Gastrocnemius medialis (tissue), 4 donors: Measurements from ENCODE around the gene ROBO3.

Experiments
- POLR2A ChIP-seq, 2 donors: fragments of 450-650 bp; IDR thresholded peaks; one replicate each; pipeline ENCODE4 v1.6.1; 2017; ENCODE audit warnings: antibody characterized with exemption in 2 of 2, mild to moderate bottlenecking in 2 of 2, moderate library complexity in 2 of 2
- TF ChIP-seq, protein P1 (sequence below), 5 experiments: fragments of 450-650 bp in 3 of 5; fragments of 200-600 bp in 2 of 5; sonication (generic) in 2 of 5; IDR thresholded peaks in 4 of 5; conservative IDR thresholded peaks in 1 of 5; 1 replicate in 4 of 5; 2 replicates in 1 of 5; pipeline ENCODE4 v1.5.1; 2016 to 2019; ENCODE audit warnings: antibody characterized with exemption in 5 of 5, mild to moderate bottlenecking in 3 of 5, moderate library complexity in 3 of 5

DNA sequence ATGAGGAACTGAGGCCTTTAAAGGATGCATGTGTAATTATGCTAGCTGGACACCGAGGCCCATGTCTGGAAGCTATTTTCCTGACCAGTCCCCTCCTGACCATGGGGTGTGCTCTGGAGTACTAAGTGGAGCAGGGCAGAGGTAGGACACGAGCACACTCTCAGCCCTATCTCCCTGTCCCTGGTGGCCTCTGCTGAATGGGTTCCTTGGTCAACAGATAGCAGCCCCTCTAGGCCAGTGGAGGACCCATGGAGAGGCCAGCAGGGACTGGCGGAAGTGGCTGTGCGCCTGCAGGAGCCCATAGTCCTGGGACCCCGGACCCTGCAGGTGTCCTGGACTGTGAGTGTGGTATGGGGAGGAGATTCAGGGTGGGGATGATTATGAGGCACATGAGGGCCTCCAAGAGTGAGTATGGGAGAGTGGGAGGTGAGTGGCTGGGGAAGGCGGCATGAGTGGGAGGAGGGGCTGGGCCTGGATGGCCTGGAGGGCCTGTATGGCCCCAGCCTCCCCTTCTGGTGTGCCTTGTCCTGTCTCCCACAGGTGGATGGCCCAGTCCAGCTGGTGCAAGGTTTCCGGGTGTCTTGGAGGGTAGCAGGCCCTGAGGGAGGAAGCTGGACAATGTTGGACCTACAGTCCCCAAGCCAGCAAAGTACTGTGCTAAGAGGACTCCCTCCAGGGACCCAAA, 9.5 kb downstream of the ROBO3 start:
- TF ChIP-seq, protein P1, sequence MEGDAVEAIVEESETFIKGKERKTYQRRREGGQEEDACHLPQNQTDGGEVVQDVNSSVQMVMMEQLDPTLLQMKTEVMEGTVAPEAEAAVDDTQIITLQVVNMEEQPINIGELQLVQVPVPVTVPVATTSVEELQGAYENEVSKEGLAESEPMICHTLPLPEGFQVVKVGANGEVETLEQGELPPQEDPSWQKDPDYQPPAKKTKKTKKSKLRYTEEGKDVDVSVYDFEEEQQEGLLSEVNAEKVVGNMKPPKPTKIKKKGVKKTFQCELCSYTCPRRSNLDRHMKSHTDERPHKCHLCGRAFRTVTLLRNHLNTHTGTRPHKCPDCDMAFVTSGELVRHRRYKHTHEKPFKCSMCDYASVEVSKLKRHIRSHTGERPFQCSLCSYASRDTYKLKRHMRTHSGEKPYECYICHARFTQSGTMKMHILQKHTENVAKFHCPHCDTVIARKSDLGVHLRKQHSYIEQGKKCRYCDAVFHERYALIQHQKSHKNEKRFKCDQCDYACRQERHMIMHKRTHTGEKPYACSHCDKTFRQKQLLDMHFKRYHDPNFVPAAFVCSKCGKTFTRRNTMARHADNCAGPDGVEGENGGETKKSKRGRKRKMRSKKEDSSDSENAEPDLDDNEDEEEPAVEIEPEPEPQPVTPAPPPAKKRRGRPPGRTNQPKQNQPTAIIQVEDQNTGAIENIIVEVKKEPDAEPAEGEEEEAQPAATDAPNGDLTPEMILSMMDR (IDR thresholded peaks at IDR 0.05 in 4 of 5, conservative IDR thresholded peaks at IDR 0.05 in 1 of 5) = no peak
- no peak for TF ChIP-seq POLR2A (IDR thresholded peaks at IDR 0.05)
